GM21381 (cell line): ENCODE data around the gene DNAH5.

Source experiments
- ATAC-seq: cut with Tn5 transposase; IDR thresholded peaks from one replicate; pipeline ENCODE4 v1.9.1; 2021; ENCODE audit warnings: mild to moderate bottlenecking, moderate library complexity; ENCODE audit not compliant: unreplicated experiment

Gene DNAH5

DNA sequence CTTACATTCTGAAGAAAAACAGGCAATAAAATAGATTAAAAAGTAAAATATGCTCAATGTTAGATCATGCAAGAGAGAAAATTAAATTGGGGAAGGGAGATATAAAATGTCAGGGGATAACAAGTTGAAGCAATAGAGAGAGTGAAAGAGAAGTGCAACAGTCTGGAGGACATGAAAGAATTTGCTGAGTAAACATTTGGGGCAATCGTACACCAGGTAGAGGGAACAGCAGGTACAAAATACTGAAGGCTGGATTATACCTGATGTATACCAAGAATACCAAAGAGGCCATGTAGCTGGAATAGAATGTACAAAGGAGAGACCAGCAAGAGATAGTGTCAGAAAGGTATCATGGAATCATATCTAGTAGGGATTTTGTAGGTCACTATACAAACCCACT is 300.8 kb downstream of the DNAH5 start:
- no peak for ATAC-seq

DNA sequence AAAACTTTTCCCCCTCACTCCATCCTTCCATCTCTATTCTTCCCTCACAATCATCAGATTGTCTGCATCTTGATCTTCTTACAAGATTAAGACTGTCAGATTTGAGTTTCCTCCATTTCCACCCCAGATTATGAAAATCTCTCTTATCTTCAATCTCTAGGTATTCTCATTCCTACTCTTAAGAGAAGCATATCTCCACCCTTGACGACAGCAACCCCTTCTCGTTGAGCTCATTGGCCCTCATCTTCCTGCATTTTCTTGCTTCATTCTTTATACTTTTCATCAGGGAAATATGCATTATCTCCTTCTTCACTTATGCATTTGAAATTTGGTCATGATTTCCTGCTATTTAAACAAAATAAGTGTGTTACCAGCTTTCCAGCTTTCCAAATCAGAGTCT is 301.3 kb downstream of the DNAH5 start:
- no peak for ATAC-seq
